Upper lobe of left lung (tissue), 6 donors: Measurements from ENCODE around the gene FBLN5. TPM values are rescaled to one million over a fixed set of nuclear protein-coding genes. Genes with fewer than 3 reads are reported as not detected.

Experiments
- ATAC-seq, 2 donors: fragments of 200-7000 bp; cut with Tn5 transposase; one replicate each; pipeline ENCODE4 v1.9.1; 2022; ENCODE audit warnings: mild to moderate bottlenecking in 2 of 2, moderate library complexity in 2 of 2; ENCODE audit not compliant: low FRiP score in 2 of 2
- DNase-seq, 2 donors: peaks; one replicate each; pipeline ENCODE4 v3.0.0-alpha.2; 2019 to 2020
- H3K27ac ChIP-seq, 4 donors: fragments of 200-600 bp; sonication (generic); one replicate each; pipeline ENCODE4 v1.5.1; 2016 to 2019
- H3K27me3 ChIP-seq, 4 donors: fragments of 200-600 bp; sonication (generic); one replicate each; pipeline ENCODE4 v1.5.1; 2017 to 2019
- H3K36me3 ChIP-seq, 4 donors: fragments of 200-600 bp; sonication (generic); one replicate each; pipeline ENCODE4 v1.5.1; 2016 to 2019
- H3K4me1 ChIP-seq, 4 donors: fragments of 200-600 bp; sonication (generic); one replicate each; pipeline ENCODE4 v1.5.1; 2018 to 2019
- H3K4me3 ChIP-seq, 4 donors: fragments of 200-600 bp; sonication (generic); one replicate each; pipeline ENCODE4 v1.5.1; 2017 to 2019; ENCODE audit warnings: mild to moderate bottlenecking in 2 of 4, moderate library complexity in 1 of 4
- H3K9me3 ChIP-seq, 4 donors: fragments of 200-600 bp; sonication (generic); one replicate each; pipeline ENCODE4 v1.5.1; 2018 to 2019
- EP300 ChIP-seq, 4 donors: sonication (generic); formaldehyde crosslinking; IDR thresholded peaks; one replicate each; pipeline ENCODE4 v1.5.1; 2017; ENCODE audit warnings: antibody characterized with exemption in 4 of 4, control low read depth in 2 of 4
- POLR2A ChIP-seq, 4 donors: fragments of 450-650 bp; IDR thresholded peaks; one replicate each; pipeline ENCODE4 v1.5.1; 2016 to 2017; ENCODE audit warnings: antibody characterized with exemption in 4 of 4, mild to moderate bottlenecking in 2 of 4
- POLR2AphosphoS5 ChIP-seq, 2 donors: sonication (generic); formaldehyde crosslinking; IDR thresholded peaks; one replicate each; pipeline ENCODE4 v1.5.1; 2017; ENCODE audit warnings: antibody characterized with exemption in 2 of 2
- WGBS, 2 donors: methylation state at CpG; one replicate each; pipeline ENCODE4 v1.1.5; 2017 to 2018; 5-methylcytosine and 5-hydroxymethylcytosine counted together
- total RNA-seq, 6 donors: library from RNA; depleted of rRNA in 4 of 6; stranded (reverse); fragments of >200 nt in 4 of 6; gene quantifications; one replicate each; pipeline versions ENCODE4 v1.1.0 to v1.2.1, GENCODE V29; 2016 to 2021
- TF ChIP-seq, protein P1 (sequence below), 6 experiments: fragments of 450-650 bp in 4 of 6; fragments of 200-600 bp in 2 of 6; sonication (generic) in 2 of 6; IDR thresholded peaks; one replicate each; pipeline ENCODE4 v1.5.1; 2016 to 2019; ENCODE audit warnings: antibody characterized with exemption in 6 of 6
- donor health status: DM: no; HTN: no; CAD: no; lungs with moderate emphysema.
- donor health status: DM: no; HTN: yes; CAD: no; lungs with severe emphysema.

The FBLN5 gene
- total RNA-seq, 6 donors from 2014 or later, result 53.8 to 196 (median 133) TPM

DNA sequence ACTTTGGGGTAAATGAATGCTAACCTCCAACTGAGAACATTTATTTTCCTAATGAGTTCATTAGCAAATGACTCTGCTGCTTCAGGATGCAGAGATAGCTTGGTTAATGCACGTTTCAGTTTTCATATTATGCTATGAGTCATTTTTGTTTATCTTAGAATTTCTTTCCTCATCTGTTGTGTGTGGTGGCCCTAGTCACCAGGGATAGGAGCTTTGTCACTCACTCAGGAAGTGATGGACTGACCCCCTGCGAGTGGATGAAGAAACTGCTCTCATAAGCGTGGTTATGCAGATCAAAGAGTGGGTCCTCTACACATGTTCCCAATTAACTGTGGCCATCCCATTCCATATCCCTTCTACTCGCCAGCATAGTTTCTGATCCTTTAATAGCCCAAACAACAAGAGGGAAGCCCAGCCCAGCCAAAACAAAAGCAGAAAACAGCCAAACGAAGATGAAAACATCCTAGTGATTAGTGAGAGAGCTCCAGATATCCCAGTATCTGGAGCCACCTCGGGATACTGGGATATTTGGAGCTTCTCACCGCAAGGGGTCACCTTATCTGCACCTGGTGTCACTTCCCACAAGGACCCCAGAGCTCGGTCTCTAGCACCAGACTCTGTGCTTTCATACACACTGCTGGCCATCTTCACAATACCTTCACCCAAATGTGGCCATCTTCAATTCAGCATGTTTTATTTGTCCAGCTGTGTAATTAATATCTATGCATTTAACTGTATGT, 88.8 kb downstream of the FBLN5 start:
- H3K9me3 ChIP-seq, result no peaks in the 10 kb centered on the region
- TF ChIP-seq POLR2A (IDR thresholded peaks at IDR 0.05) (no peak), EP300 (IDR thresholded peaks at IDR 0.05) (no peak), POLR2AphosphoS5 (IDR thresholded peaks at IDR 0.05) (no peak)
- TF ChIP-seq, protein P1, sequence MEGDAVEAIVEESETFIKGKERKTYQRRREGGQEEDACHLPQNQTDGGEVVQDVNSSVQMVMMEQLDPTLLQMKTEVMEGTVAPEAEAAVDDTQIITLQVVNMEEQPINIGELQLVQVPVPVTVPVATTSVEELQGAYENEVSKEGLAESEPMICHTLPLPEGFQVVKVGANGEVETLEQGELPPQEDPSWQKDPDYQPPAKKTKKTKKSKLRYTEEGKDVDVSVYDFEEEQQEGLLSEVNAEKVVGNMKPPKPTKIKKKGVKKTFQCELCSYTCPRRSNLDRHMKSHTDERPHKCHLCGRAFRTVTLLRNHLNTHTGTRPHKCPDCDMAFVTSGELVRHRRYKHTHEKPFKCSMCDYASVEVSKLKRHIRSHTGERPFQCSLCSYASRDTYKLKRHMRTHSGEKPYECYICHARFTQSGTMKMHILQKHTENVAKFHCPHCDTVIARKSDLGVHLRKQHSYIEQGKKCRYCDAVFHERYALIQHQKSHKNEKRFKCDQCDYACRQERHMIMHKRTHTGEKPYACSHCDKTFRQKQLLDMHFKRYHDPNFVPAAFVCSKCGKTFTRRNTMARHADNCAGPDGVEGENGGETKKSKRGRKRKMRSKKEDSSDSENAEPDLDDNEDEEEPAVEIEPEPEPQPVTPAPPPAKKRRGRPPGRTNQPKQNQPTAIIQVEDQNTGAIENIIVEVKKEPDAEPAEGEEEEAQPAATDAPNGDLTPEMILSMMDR (IDR thresholded peaks at IDR 0.05), result no peak
- ATAC-seq (peak; percentile 49 to 58), DNase-seq (no peak)
- no peak overlapping the region for H3K4me3 ChIP-seq
- no peak overlapping the region for H3K27ac ChIP-seq
- no peaks in the 10 kb centered on the region for H3K36me3 ChIP-seq
- peaks cover 0 to 16% (median 4%) of the 10 kb centered on the region in 4 donors for H3K4me1 ChIP-seq
- no peaks in the 10 kb centered on the region for H3K27me3 ChIP-seq
- 25 to 38% methylated on average over 7 to 8 of the region's 8 CpGs for WGBS, 2 donors

GRCh38 chr14:91857614-91858013, 89.9 kb downstream of the FBLN5 start:
- Histone ChIP-seq H3K27me3 (no peaks in the 10 kb centered on the region), H3K27ac (no peak overlapping the region), H3K36me3 (no peaks in the 10 kb centered on the region), H3K4me3 (no peak overlapping the region), H3K4me1 (peaks cover 0 to 17% (median 4%) of the 10 kb centered on the region in 4 donors), H3K9me3 (no peaks in the 10 kb centered on the region)
- TF ChIP-seq, protein P1 (IDR thresholded peaks at IDR 0.05), result no peak
- TF ChIP-seq POLR2A (IDR thresholded peaks at IDR 0.05) (no peak), POLR2AphosphoS5 (IDR thresholded peaks at IDR 0.05) (no peak), EP300 (IDR thresholded peaks at IDR 0.05) (no peak)
- DNase-seq (no peak), ATAC-seq (no peak)
- WGBS, 2 donors, result 95 to 96% methylated on average over 2 of the region's 2 CpGs

- Histone ChIP-seq H3K36me3 (no peaks in the 10 kb centered on the region), H3K9me3 (no peaks in the 10 kb centered on the region), H3K4me3 (no peak overlapping the region), H3K27ac (peak overlapping the region in 1 of 4 donors; percentile 1), H3K4me1 (peaks cover 0 to 17% (median 4%) of the 10 kb centered on the region in 4 donors), H3K27me3 (no peaks in the 10 kb centered on the region)
- 61 to 76% methylated on average over 2 of the region's 2 CpGs for WGBS, 2 donors
- ATAC-seq (no peak), DNase-seq (no peak)
- TF ChIP-seq, protein P1 (IDR thresholded peaks at IDR 0.05), result no peak
- TF ChIP-seq EP300 (IDR thresholded peaks at IDR 0.05) (no peak), POLR2AphosphoS5 (IDR thresholded peaks at IDR 0.05) (no peak), POLR2A (IDR thresholded peaks at IDR 0.05) (no peak)
Observed at GRCh38 chr14:91854327-91854934, 93.1 kb downstream of the FBLN5 start.

- H3K27ac ChIP-seq, result no peak overlapping the region
- H3K27me3 ChIP-seq, result no peaks in the 10 kb centered on the region
- H3K36me3 ChIP-seq, result no peaks in the 10 kb centered on the region
- peaks cover 0 to 9% (median 0%) of the 10 kb centered on the region in 4 donors for H3K4me1 ChIP-seq
- WGBS, 2 donors, result 35 to 48% methylated on average over 1 of the region's 1 CpG
- no peaks in the 10 kb centered on the region for H3K9me3 ChIP-seq
- no peak overlapping the region for H3K4me3 ChIP-seq
- TF ChIP-seq POLR2A (IDR thresholded peaks at IDR 0.05) (no peak), POLR2AphosphoS5 (IDR thresholded peaks at IDR 0.05) (no peak), EP300 (IDR thresholded peaks at IDR 0.05) (no peak)
- TF ChIP-seq, protein P1 (IDR thresholded peaks at IDR 0.05), result no peak
- ATAC-seq, result no peak
- DNase-seq, result no peak
Observed at GRCh38 chr14:91851563-91851962, 95.9 kb downstream of the FBLN5 start.
